Fibroblast of the aortic adventitia (primary cell): Measurements from ENCODE around the gene MCEMP1. TPM values are rescaled to one million over a fixed set of nuclear protein-coding genes. Genes with fewer than 3 reads are reported as not detected.

ENCODE experiments used
- DNase-seq: peaks from one replicate; pipeline ENCODE4 v3.0.0-alpha.2; 2010; ENCODE audit warnings: low read depth
- H3K4me3 ChIP-seq: 2 replicates; pipeline ENCODE4 v1.5.1; 2011; ENCODE audit warnings: low read depth, mild to moderate bottlenecking, control low read depth, low read length, moderate library complexity
- total RNA-seq: library from RNA; depleted of rRNA; stranded (reverse); fragments of >200 nt; gene quantifications from 2 replicates; pipeline ENCODE4 v1.2.3, GENCODE V29; 2012; ENCODE audit warnings: low replicate concordance
- TF ChIP-seq, protein P1 (sequence below): IDR thresholded peaks from 2 replicates; pipeline ENCODE4 v1.5.1; 2011; ENCODE audit warnings: mild to moderate bottlenecking, low read length, control low read depth, inconsistent platforms; ENCODE audit not compliant: insufficient read depth

MCEMP1 gene
- total RNA-seq, 1 donor: not detected

DNA sequence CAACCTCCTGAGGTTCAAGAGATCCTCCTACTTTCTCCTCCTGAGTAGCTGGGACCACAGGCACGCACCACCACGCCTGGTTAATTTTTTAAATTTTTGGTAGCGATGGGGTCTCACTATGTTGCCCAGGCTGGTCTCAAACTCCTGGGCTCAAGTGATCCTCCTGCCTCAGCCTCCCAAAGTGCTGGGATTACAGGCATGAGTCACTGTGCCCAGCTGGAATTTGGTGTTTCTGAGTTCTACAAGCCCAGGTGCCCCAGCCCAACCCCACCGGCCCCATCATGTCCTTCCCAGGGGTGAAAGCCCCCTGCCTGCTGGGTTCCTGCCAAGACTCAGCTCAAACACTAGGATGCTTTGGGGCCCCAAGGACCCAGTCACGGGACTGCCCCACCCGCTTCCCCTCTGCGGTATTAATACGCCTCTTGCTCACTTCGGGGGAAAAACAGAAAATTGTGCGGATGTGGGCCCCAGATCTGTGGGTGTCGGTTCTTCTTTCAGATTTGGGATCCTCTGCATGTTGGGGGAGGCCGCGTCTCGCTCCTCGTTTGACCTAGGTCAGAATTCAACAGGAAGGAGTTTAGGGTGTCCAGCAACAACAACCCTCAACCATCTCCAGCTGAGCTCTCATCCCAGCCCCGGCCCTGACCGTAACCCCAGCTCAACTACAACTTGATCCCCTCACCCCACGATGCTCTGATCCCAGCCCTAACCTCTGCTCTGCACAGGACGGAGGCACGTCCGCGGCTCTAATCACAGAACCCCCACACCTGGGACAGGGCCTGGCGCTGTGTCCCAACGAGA, 28.7 kb downstream of the MCEMP1 start:
- TF ChIP-seq, protein P1, sequence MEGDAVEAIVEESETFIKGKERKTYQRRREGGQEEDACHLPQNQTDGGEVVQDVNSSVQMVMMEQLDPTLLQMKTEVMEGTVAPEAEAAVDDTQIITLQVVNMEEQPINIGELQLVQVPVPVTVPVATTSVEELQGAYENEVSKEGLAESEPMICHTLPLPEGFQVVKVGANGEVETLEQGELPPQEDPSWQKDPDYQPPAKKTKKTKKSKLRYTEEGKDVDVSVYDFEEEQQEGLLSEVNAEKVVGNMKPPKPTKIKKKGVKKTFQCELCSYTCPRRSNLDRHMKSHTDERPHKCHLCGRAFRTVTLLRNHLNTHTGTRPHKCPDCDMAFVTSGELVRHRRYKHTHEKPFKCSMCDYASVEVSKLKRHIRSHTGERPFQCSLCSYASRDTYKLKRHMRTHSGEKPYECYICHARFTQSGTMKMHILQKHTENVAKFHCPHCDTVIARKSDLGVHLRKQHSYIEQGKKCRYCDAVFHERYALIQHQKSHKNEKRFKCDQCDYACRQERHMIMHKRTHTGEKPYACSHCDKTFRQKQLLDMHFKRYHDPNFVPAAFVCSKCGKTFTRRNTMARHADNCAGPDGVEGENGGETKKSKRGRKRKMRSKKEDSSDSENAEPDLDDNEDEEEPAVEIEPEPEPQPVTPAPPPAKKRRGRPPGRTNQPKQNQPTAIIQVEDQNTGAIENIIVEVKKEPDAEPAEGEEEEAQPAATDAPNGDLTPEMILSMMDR: no peak
- no peak overlapping the region for H3K4me3 ChIP-seq
- no peak for DNase-seq

DNA sequence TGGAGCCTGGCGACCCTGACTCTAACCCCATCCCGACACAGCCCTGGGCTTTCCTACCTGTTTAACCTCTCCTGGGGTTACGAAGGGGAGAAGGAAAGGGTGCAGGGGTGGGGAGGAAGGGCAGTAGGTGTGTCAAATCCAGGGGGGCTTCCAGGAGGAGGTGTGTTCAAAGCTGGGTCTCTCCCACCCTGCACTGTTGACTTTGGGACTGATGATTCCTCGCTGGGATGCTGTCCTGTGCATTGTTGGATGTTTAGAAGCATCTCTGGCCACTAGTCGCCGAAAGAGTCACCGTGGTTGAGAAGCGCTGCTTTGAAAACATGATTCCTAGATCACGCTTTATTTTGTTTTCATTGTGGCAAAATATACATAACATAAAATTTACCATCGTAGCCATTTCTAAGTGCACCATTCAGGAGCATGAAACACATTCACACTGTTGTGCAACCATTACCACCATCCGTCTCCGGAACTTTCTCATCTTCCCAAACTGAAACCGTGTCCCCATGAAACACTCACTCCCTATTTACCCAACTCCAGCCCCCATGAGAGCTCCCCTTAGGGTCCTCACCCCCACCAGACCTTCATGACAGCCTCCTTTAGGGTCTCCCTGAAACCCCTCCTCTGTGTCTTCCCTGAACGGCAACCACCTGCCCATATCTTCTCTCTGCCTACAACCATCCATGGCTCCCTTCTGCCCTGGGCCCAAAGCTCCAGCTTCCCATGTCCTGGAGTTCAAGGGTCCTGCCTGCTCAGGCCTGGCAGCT, 29.5 kb downstream of the MCEMP1 start:
- DNase-seq: no peak
- TF ChIP-seq, protein P1: no peak

DNA sequence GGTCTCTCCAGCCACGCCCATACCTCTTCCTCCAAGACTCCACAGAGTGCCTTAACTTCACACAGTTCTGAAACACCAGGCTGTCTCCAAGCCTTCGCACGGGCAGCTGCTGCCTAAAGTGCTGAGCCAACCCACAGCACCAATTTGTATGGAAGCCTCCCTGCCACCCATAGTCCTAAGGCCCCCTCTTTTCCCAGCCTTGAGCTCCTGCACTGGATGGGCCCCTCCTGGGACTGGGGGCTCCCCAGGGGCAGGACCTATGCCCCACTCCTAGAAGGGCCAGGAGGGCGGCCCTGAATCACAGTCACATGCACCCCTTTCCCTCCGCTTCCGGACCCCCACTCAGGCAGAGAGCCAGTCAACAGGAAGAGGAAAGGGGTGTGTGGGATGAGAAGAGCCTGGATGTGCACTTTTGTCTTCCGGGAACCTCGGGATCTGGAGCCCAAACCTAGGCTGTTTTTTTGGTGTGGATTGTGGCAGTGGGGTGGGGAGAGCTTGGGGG, 30.1 kb downstream of the MCEMP1 start:
- TF ChIP-seq, protein P1: no peak
- no peak for DNase-seq
- no peak overlapping the region for H3K4me3 ChIP-seq

More for the DNA sequence above, 29.5 kb downstream of the MCEMP1 start:
- no peak overlapping the region for H3K4me3 ChIP-seq

DNA sequence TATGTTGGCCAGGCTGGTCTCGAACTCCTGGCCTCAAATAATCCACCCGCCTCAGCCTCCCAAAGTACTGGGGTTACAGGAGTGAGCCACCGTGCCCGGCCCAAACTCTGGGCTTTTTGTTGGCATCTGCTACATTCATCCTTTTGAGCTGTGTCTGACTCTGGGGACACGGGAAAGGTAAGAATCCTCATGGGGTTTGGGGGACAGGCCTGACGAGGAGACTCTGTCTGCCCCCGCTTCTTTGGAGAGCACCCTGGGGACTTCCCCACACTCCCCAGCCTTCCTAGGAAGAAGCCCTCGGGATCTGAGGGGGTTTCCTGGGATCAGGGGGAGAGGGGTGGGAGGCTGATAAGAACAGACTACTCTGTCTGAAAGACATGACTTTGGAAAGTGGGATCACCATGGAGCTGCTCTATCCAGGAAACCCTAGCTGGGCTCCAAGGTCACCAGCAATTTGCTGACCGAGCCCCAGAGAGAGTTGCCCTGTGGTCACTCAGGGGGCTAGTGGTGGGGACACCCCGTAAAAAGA, 33.1 kb downstream of the MCEMP1 start:
- no peak for DNase-seq
- H3K4me3 ChIP-seq: no peak overlapping the region
- TF ChIP-seq, protein P1: no peak

DNA sequence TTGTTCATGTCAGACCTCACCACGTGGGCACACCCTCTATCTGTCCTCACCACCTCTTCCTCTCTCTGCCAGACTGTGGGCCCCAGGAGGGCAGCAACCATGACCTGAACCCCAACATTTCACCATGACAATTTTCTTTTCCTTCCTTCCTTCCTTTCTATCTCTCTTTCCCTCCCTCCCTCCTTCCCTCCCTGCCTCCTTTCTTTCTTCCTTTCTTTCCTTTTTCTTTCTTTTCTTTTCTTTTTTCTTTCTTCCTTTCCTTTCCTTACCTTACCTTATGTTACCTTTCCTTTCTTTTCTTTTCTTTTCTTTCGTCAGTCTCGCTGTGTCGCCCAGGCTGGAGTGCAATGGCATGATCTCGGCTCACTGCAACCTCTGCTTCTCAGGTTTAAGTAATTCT, 33.7 kb downstream of the MCEMP1 start:
- TF ChIP-seq, protein P1: no peak
- H3K4me3 ChIP-seq: no peak overlapping the region
- DNase-seq: no peak

DNA sequence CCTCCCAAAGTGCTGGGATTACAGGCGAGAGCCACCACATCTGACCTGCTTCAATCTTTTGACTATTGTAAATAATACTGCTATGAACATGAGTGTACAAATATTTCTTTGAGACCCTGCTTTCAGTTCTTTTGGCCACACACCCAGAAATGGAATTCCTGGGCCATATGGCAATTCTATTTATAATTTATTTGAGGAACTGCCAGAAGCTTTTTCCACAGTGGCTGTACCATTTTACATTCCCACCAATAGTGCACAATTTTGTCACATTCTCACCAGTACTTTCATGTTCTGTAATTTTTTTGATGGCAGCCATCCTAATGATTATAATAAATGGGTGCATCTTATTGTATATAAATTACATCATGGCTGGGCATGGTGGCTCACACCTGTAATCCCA, 38.8 kb downstream of the MCEMP1 start:
- H3K4me3 ChIP-seq: no peak overlapping the region
- TF ChIP-seq, protein P1: no peak
- DNase-seq: no peak
